Midbrain (tissue), 1 donor: ENCODE measurements around the gene MKX.

Experiments used
- DNase-seq: peaks from one replicate; lab custom pipeline; 2025; lab: John Stamatoyannopoulos, UW

Gene MKX

DNA sequence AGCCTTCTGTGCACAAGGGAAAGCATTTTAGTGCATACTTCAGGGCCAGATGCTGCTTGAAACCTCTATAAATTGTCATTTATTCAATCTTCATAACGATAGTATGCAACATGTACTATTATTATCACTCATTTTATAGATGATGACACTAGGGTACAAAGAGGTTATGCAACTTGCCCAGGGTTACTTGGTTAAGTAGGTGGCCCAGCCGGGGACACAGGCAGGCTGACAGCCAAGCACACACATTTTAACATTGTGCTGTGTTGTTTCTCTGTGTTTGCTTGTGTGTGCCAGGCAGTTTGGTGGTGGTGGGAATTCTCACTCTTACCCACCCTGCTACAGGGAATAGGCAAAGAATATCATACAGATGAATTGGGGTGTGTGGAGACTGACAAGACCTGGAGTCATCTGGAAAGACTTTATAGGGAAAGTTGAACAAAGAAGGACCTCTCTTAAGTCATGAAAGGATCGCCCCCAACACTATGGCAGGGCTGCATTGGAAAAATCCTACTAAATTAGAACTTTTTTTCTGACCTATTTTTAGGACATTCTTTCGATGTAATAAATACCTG is 98.9 kb downstream of the MKX start:
- no peak for DNase-seq

DNA sequence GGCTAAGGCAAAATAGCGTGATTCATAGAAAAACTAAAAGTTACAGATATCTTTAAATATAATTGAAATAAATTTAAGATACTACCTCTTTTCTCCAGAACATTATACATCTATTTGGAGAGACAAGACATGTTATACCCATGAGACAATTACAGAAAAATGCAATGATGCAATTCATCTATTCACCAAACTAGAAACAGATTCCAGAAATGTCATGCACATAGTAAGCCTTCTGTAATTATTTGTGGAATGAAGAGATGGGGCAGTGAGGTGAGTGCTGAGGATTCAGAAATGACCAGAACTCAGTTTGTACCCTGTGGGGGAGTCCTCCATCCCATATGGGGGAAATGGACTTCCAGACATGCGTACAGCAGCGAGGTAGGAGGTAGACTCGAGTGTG is 99.4 kb downstream of the MKX start:
- DNase-seq: no peak

DNA sequence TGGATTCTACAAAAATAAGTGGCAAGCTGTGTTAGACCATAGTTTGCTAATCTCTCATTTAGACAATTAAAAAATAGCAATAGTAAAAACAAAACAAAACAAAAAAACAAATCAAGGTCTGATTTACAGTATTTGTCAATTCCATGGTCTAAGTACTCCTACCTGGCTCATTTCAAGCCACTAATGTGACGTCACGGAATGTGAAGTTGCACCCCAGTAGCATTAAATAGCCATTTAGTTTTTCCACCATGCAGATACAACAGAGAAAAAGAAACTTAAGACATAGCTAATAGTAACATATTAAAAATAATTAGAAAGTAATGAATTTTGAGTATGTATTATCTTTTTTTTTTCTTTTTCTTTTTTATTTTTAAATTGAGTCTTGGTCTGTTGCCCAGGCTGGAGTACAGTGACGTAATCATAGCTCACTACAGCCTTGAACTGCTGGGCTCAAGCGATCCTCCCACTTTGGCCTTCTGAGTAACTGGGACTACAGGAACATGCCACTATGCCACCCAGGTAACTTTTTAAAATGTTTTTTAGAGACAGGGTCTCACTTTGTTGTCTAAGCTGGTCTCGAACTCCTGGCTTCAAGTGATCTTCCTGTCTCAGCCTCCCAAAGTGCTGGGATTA is 101.2 kb downstream of the MKX start:
- no peak for DNase-seq

DNA sequence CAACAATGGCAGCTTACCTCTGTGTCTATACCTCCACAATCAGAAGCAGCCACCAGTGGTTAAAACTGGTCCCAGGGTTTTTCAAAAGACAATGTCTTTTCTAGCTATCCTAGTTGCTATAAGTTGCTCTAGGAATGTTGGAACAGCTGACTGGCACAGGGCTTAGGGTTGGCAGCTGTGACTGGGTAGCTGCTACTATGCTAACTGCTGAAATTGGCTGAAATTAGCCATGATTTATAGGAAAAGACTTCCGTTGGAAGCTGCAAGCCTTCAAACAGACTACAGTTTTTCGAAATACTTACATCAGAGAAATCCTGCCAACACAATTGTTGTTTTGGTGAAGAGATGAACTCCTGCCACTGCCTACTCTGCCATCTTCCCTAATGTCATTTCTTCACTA is 102.3 kb downstream of the MKX start:
- DNase-seq: no peak

DNA sequence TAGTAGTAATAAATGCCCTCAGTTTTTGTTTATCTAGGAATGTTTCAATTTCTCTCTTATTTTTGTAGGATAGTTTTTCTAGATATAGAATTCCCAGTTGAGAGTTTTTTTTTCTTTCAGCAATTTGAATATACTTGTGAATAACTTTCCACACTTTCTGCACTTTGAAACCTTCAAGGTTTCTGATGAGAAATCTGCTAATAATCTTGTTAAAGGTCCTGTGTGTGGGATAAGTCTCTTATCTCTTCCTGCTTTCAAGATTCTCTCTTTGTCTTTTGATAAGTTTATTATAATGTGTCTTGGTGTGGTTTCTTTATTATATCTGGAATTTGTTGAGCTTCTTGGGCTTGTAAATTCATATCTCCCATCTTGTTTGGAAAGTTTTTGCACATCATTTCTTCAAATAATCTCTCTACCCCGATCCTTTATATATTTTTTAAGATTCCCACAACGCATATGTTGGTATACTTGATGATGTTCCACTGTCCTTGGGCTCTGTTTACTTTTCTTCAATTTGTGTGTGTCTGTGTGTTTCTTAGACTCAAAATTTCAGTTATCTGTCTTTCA is 103.5 kb downstream of the MKX start:
- no peak for DNase-seq

DNA sequence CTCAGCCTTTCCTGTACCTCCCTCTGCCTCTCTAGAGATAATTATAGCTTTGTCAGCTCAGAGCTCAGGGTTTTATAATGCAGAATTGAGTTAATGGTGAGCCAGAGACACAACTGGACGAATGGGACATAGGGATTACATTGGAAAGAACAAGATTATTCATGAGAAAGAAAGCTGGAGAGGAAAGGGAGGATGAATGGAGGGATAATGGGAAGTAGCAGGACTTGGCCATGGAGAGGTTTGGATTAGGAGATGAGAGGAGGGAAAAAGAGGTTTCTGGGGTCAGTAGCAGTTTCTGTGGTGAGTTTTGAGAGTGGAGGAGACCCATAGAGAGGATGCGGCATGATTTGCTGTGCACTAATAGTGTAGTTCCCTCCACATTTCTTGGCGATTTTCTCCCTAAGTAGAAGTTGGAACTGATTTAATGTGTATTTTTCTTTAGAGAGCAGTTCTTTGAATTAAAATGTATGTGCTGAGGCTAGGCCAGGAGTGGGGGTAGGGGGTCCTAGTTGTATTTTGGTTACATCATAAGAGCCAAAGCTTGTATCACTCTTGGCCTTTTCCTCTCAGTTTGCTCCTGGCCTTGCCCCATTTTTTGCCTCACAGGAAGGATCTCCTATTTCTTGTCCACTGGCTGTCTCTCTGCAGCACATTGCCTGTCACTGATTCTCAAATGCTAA is 107.4 kb downstream of the MKX start:
- no peak for DNase-seq

DNA sequence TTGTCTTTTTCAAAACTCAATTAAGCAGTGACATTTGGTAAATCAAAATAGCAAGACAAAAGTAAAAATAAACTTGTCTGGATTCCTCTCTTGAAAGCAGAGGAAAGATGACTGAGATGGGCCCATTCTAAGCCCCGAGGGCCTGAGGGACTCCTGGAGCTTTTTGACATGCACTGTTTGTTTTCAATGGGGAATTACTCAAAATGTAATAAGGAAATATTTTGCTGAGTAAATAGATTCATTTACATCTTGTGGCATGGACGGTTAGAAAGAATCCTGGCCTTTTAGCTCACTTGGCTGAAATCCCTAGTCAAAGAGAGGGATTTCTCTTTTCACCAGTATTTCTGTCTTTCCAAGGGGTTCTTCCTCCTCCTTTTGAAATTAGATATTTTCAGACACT is 108.0 kb downstream of the MKX start:
- no peak for DNase-seq

DNA sequence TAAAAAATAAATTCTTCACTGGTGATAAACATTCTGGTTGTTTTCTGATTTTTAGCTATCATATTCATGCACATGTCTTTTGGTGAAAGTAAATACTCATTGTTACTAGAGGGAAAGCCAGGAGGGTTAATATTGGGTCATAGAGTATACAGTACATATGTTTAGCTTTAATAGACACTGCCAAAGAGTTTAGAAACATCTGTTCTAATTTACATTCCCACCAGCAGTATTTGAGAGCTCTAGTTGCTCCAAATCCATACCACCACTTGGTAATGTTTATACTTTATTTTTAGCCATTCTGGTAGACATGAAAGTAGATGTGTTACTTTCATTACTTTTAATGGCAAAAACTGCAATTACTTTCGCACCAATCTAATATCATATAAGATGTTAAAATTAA is 108.8 kb downstream of the MKX start:
- no peak for DNase-seq

DNA sequence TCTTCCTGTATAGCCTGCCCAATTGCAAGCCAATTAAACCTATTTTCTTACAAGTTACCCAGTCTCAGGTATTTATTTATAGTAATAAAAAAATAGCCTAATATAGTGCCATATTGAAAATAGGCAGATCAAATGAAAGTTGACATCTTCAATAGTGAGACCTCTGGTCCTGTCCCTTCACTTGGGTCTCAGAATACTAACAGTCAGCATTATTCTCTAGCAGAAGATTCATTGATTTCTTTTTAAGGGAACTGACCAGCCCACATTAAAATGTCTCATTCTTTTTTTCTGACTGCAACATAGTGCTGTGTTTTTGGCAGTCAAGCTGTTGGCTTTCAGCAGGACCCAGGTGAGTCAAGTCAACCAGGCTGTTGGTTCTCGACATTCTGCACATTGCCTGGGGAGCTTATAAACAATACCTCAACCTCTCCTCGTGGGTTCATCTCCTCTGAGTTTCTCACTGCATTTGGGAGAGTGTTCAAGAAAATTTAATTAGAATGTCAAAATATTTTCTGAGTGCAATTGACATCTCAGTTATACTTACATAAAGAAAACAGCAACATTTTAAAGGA is 109.8 kb downstream of the MKX start:
- no peak for DNase-seq

DNA sequence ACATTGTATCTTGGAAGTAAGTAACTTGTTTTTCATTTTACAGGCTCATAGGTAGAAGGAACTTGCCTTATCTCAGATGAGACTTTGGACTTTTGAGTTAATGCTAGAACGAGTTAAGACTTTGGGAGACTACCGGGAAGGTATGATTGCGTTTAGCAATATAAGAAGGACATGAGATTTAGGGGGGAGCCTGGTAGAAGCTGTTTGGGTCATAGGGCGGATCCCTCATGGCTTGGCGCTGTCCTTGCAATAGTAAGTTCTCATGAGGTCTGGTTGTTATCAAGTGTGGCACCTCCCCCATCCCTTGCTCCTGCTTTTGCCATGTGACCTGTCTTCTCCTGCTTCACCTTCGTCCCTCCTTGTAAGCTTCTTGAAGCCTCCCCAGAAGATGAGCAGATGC is 110.3 kb downstream of the MKX start:
- DNase-seq: no peak

DNA sequence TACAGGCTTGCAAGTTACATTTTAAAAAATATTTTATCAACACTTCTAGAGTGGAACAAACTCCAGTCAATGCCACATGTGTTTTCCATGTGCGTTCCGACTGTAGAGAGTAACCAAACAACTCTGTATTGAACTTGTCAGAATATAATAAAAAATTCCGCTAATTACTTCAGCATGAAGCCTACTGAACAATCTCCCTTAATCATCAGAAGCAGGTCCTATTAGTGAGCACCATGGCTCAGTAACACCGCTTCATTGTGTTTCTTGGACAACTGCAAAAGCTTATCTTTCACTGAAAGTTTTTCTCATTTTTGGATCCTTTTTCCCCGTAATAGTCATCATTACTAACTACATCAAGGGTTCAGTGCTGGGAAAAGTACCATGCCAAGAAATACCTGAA is 117.0 kb downstream of the MKX start:
- no peak for DNase-seq

DNA sequence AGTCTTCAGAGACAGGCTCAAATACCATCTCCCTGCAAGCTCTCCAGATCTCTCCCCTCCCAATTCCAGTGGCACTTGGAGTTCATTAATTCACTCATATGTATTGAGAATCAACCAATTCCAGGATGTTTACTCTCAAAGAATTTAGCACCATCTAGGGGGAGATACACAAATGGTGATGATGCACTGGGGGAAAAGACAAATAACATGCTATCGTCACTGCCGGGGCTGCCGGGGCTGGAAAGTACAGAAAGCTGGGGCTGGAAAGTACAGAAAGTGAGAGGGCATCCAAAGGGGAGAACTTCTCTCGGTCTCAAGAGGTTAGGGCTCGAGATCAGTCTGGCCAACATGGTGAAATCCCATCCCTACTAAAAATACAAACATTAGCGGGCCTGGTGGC is 118.7 kb downstream of the MKX start:
- DNase-seq: no peak

DNA sequence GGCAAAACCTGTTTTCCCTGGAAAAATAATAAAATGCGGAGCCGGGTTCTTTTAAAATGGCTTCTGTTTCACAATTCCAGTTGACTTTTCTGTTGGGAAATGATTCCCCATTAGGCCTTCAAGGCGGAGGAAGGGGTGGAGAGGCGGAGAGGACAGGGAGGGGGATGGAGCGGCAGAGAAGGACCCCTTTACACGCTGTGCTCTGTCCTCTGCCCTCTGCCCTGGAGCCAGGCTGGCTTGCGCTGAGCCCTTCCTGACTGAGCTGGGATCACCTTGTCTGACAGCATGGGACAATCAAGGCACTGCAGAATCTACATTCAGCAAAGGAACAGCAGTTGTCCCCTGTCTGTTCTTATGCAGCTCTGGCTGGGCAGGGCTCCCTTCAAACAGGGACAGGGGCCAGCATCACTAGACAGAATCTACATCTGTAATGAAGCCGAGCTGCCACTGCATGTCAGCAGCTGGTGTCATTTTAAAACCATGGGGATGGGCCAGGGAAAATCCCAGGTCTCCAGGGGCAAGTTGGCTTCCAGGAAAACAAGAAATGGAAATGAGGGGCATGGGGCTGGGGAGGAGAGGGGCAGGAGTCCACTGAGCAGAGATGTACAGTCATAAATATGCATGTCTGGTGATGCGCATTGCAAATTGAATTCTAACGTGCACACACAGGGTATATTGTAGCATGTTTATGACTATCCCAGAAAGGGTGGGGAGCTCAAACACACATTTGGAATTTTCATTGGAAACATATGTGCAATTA is 120.0 kb downstream of the MKX start:
- no peak for DNase-seq

DNA sequence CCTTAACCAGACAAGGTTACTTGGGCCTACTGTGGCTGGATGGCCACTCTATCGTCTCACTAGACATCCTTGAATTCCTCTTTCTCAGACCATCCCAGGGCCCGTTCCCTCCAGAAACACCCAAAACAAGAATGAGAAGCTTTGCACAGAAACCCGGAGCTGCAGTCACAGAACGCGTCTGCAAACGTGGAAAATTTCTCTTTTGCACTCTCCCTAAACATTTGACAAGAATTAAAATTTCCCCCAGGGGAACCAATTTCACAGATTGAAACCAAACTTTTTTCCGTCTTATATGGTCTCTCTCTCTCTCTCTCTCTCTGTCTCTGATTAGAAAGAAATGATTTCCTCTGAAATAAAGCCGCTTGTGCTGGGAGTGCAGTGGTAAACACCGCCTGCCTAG is 120.7 kb downstream of the MKX start:
- no peak for DNase-seq
